Stimulated activated CD8-positive, alpha-beta memory T cell treated with anti-CD3 and anti-CD28 coated beads, Interleukin-7, amount 100 ng/mL, for 4 hours (primary cell): ENCODE data around the gene ARGFX.
"Not testable (repeated sequence)": the region's sequence is repeated elsewhere in the genome, so short reads cannot be mapped to it uniquely, and the experiment has no call there.

Experiments
- DNase-seq, 2 donors: peaks; one replicate each; pipeline ENCODE4 v3.0.0-alpha.2; 2020; ENCODE audit warnings: low read depth in 2 of 2

Gene ARGFX

GRCh38 chr3:121599900-121600299, 32.2 kb downstream of the ARGFX start:
- DNase-seq = not testable (repeated sequence)

- DNase-seq = no peak
These were observed 33.6 kb downstream of the ARGFX start for GRCh38 chr3:121601212-121601812.

GRCh38 chr3:121604759-121605158, 37.0 kb downstream of the ARGFX start:
- DNase-seq = no peak

- DNase-seq = no peak
These were observed 38.4 kb downstream of the ARGFX start for GRCh38 chr3:121606106-121606505.
